HG03432 (cell line): ENCODE measurements around the gene UBE2E2.
A peak's percentile ranks its signal among the peaks of the same experiment; 100 is the strongest.

Source experiments
- ATAC-seq: cut with Tn5 transposase; IDR thresholded peaks from one replicate; pipeline ENCODE4 v1.9.1; 2021; ENCODE audit warnings: mild to moderate bottlenecking, moderate library complexity; ENCODE audit not compliant: unreplicated experiment

Gene UBE2E2

DNA sequence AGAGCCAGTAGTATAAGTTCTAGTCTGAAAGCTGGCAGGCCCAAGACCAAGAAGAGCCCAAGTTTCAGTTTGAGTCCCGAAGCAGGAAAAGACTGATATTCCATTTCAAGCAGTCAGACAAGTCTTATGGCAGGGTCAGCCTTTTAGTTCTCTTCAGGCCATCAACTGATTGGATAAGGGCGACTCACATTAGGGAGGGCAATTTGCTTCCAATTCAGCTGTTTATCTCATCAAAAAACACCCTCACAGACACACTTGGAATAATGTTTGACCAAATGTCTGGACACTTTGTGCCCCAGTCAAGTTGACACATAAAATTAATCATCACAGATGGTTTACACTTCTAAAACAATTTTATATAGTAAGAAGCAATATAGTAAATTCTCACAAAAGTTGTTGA is 69.7 kb downstream of the UBE2E2 start:
- ATAC-seq: no peak

DNA sequence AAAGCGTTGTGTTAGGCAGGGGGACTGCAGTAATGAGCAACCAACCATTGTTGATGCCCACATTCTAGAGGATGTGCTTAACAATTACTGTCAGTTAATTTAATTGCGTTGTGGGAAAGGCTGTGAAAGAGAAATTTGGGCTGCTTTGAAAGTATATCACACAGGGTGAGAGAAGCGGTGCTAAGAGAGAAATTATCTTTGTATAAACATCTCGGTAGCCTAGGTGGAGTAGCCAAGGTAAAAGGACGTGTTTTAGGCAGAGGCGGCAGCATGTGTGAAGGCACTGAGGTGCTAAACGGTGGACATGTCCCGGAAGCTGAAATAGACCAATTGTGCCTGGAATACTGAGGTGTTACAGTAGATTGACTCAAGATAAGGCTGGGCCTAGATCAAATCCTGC is 71.9 kb downstream of the UBE2E2 start:
- no peak for ATAC-seq

DNA sequence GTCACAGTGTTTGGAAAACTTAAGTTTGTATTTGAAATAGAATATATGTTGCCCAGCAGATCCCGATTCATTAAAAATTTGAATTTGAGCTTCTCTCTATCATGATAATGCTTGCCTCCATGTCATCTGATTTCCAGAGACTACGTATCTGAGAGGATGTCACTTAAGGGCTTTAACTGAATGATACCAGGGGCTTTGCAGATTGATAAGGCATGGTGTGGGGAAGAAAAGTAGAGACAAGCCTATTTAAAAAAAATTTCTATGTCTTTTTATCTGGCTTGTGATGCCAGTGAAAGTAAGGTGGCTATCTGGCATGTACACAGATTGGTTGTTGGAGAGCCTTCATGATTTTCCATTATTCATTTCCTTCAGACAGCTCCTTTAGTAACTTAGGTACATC is 72.7 kb downstream of the UBE2E2 start:
- ATAC-seq: no peak

DNA sequence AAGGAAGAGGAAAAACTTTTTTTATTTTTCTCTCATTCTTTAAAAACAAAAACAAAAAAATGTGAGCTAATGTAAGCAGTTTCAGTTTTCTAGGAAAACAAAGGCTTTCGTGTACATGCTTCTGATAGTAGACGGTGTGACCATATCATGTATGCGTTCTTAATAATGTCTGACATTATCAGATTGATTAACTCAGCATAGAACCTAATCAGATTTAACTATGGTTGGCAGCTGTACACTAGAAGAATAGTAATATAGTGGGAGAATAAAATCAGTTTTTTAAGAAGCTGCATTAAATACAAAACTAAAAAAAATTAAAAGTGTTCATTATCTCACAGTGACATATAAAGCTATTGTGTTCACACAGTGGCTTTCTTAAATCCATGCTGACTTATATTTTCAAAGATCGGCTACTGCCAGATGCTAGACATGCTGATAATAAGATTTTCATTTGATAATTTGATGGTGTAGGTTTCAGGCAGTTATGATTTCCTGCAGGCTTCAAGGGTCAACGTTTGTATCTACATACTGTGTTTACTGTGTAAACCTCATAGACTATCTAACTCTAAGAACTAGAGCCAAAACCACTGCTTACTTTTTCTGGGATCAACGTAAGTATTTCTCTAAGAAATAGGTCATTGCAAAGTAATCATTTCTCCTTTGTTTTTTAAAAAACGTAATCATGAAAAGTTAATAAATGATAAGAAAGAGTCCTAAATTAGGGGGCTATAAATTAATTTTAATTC is 74.0 kb downstream of the UBE2E2 start:
- ATAC-seq: no peak

DNA sequence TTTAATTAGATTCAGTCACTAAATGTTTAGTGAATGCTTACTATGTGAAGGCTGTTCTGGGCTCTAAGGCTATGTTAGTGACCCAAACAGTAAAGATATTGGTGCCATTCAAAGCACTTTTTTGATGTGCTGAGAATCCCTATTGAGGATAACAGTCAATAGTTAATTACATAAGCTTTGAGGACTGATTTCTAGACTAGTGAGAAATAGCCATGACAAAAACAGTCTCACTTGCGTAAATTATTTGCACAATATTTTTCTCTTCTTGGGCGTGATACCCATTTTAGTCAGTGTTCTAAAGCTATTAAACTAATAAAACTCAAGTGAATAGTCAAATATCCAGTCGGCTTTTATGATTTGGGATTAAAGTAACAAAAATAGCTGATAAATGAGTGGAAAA is 74.6 kb downstream of the UBE2E2 start:
- no peak for ATAC-seq

DNA sequence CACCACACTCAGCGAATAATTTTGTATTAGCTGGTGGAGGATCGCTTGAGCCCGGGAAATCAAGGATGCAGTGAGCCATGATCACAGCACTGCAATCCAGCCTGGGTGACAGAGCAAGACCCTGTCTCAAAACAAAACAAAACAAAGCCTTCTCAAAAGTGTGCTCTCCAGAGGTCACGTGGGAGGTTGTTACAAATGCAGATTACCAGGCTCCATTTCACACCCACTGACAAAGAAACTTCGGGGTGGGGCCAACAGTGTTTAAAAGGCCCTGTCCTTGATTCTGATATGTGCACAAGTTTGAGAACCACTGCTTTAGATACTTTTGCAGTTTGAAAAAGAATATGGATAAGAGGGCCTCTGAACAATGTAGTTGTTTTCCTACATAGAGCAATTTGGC is 80.5 kb downstream of the UBE2E2 start:
- ATAC-seq: no peak

DNA sequence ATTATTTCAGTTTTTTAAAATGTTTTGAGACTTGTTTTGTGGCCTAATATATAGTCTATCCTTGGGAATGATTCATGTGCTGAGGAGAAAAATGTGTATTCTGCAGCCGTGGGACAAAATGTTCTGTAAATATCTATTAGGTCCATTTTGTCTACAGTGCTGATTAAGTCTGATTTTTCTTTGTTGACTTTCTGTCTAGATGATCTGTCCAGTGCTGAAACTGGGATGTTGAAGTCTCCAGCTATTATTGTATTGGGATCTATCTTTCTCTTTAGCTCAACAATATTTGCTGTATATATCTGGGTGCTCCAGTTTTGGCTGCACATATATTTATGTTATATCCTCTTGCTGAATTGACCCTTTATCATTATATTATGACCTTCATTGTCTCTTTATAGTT is 85.2 kb downstream of the UBE2E2 start:
- ATAC-seq: no peak

DNA sequence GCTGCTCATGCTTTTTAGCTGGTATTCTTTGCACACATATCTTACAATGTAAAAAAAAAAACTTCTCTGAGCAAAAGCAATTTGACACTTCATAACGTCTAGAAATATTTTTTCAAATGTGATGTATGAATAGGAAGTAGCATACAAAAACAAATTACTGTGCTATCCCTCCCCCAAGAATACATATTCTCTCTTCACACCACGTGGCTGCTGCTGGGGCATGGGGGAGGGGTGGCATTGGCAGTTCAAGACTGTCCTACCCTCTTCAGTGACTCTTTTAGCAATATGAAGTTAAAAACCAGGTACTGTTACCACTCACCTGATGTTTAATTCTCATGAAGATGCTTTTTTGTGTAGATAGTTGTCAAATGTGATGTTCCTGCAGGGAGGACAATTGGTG is 85.6 kb downstream of the UBE2E2 start:
- no peak for ATAC-seq

DNA sequence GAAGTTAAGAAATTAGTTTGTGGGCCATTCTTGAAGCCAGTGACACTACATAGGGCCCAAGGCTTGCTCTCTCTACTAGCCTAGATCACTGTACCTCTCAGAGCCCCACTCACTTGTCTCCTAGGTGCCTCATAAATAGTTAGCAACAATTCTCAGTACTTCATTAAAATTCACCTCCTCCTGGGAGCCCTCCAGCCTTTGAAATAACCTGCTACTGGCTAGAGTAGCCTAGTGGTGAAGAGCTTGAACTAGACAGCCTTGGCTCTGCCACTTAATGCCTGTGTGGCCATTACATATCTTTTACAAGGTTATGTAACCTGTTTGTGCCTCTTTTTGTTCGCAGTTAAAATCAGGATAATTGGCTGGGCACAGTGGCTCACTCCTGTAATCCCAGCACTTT is 89.3 kb downstream of the UBE2E2 start:
- no peak for ATAC-seq

DNA sequence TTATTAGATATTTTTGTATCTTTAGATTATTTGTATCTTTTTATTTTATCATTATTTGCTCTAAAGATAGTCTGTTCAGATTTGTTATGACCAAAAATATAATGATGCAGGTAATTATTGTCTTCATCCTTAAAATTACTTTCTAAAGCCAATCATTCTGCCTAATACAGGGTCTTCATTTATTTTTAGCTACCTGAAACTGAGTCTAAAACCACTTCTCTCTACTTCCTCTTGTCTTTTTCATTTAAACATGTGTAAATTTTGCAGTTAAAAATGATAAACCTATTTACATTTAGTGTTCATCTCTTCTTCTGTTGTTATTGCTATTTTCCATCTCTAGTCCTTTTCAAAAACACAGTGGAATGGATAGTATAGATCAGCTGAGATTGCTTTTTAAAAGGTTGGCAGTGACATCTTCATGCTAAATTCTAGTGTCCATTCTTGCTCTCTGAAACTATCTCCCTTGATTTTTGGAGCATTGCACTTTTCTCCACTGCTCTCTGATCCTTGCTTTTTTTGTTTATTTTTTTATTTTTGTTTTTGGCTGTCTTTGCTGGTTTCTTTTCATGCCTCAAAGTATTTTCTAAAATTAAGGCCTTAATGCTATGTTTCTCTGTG is 91.8 kb downstream of the UBE2E2 start:
- peak; percentile 75 for ATAC-seq

DNA sequence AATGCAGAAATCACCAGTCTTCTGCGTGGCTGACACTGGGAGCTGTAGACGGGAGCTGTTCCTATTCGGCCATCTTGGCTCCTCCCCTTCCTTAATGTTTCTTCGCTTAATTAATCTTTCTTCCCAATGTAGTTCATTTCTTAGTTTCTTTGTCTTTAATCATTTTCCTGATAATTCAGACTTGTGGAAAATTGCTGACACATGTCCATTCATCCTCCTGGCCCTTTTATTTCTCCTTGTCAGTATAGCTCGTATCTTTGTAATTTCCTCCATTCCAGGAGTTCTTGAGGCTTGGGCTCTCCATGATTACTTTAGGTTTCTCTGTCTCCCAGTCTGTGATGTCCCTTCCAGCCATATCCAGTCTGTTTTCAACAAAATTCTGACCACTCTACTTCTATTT is 98.7 kb downstream of the UBE2E2 start:
- no peak for ATAC-seq

DNA sequence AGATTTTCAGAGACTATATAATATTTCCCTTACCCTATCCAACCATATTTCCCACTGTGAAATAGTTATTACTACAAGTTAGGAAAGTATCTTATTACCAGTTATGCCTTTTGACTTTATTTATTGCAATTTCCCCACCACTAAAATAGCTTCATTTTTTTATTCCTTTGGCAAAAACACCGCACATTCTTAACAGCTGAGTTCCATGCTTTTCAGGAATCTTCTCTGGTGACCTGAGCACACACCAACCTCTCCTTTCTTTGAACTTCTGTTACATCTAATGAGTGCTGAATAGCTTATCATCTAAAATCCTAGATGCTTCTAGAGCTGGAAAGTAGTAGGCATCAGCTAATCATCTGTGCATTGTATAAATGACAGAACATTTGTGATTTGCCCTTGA is 99.1 kb downstream of the UBE2E2 start:
- no peak for ATAC-seq

DNA sequence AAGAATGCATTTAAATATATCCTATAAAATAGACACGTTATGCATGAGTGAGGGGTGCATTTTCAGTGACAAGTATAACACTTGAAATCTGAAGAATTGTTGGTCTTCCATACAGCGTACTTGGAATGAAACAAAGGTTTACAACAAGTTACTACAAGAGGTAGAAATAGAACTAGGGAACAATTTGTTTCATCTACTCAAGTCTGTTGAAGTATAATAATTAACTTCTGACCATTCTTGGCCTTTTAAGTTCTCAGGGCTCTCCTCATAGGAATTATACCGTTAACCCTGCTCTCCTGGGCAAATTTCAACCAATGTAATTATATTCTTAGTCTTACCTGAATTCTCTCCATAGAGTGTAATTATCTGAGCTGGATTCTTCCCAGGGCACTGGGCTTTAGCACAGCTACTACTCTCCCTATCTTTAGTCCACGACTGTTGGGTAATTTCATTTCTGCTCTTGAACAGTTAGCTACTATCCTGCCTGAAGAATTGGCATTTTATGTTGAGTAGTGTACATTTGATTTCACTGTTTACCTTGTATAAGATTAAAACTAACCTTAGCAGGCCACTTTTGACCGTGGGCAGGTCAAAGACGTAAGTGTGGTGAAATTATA is 100.6 kb downstream of the UBE2E2 start:
- no peak for ATAC-seq

DNA sequence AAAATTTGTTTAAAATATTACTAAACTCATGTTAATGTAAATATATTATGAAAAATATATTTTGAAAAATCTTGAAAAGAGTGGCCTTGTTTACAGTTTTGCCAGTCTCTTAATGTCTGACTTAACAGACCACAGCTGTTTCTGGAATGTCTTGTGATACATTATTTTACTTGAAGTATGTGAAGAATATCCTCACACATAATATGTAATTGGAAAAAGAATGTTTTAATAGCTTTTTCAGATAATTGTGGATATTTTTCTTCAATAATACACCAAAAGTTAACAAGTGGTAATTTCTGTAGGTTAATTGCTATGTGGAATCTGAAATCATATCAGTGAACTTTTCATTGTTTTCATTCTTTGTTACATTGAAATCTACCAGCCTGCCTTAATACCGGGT is 101.3 kb downstream of the UBE2E2 start:
- ATAC-seq: no peak

DNA sequence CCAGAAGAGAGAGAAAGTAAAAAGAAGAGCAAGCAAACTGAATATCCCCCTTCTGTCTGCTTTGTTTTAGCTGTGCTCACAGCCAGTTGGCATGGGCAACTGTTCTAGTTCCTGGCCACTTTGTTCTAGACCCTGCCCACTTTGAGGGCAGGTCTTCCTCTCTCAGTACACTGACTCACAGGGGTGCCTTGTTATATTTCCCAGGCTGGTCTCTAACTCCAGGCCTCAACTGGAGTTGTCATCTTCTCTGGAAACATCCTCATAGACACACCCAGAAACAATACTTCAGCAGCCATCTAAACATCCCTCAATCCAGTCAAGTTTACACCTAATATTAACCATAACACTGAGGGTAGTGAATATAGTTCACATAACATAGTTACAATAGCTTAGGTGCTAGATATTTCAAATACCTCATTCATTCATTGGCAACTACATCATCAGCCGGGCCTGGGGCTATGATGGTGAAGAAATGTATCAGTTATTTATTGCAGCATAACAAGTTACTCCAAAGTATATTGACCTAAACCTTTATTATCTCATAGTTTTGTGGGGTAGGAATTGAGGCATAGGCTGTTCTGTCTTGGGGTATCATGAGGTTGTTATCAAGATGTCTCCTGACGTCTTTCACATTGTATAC is 106.0 kb downstream of the UBE2E2 start:
- ATAC-seq: no peak

DNA sequence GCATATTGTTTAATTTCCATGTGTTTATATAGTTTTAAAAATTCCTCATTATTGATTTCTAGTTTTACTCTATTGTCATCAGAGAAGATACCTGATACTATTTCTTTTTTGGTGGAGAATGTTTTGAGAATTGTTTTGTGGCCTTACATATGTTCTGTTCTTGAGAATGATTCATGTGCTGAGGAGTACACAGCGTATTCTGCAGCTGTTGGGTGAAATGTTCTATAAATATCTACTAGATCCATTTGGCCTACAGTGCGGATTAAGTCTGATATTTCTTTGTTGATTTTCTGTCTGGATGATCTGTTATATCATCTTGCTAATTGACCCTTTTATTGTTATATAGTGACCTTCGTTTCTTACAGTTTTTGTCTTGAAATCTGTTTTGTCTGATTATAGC is 109.7 kb downstream of the UBE2E2 start:
- no peak for ATAC-seq

DNA sequence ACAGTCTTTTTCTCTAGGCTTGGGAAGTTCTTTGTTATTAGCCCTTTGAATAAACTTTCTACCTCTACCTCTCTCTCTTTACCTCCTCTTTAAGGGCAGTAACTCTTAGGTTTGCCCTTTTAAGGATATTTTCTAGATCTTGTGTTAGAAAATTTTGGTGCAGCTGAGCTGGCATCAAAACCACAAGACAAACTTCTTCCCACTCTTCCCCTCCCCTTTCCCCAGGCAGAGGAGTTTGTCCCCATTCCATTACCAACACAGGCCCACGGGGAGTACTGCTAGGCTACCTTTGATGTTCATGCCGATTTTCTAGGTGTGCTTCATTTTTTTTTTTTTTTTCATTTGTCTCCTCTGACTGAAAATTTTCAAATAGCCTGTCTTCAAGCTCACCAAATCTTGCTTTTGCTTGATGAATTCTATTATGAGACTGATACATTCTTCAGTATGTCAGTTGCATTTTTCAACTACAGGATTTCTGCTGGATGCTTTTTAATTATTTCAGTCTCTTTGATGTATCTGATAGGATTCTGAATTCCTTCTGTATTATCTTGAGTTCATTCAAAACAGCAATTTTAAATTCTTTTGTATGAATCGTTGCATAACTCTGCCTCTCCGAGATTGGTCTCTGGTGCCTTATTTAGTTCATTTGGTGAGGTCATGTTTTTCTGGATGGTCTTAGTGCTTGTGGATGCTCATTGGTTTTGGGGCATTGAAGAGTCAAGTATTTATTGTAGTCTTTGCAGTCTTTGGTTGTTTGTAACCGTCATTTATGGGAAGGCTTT is 112.0 kb downstream of the UBE2E2 start:
- no peak for ATAC-seq

DNA sequence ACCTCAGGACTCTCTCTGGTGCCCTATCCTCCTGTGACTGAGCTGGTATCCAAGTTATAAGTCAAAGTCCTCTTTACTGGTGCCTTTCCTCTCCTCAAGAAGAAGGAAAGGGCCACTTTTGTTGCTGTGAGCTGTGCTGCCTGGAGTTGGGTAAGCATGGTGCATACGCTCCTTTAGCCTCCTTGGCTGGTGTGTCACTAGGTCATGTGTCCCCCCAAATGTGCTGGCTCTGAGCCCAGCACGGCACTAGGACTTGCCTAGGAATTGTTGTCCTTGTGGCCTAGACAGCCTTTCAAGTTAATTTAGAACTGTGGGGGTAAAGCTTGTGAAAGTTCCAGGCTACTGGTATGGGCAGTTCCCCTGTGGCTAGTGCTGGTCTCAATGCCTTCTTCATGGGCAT is 113.8 kb downstream of the UBE2E2 start:
- ATAC-seq: no peak

DNA sequence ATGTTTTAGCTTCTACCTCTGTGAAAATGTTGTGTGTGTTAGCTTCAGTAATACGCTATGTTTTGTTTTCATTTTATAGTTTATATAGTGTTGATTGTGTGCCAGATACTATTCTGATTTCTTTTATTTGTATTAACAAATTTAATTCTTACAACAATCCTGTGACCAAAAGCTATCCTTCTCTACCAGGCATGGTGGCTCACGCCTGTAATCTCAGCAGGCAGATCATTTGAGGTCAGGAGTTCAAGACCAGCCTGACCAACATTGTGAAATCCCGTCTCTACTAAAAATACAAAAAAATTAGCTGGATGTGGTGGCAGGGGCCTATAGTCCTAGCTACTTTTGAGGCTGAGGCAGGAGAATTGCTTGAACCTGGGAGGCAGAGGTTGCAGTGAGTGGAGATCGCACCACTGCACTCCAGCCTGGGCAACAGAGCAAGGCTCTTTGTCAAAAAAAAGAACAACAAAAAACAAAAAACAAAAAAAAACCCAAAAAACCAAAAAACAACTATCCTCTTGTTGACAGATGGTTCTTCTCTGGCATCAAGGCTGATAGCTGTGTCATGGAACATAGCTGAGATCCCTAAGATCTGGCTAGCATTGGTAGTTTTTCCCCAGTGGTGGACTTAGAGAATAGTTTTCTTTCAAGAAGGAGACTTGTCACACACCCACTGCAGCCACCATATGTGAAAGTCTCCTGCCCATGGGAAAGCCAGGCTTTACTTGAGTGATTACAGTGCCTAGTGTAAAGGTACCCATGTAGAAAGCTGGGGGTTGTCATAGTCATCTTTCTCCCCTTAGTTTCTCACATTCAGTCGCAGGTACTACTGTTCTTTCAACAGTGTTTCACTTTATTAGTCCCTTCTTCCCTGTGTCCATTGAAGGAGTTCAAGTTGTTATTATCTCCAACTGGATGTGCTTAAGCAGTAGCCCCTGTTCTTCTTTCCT is 116.5 kb downstream of the UBE2E2 start:
- ATAC-seq: peak; percentile 48
